Large intestine (tissue), 3 donors: ENCODE results near the gene MCTP2. TPM values are rescaled to one million over a fixed set of nuclear protein-coding genes. Genes with fewer than 3 reads are reported as not detected.

Source experiments
- DNase-seq, 2 donors: peaks; one replicate each; pipeline versions ENCODE4 v3.0.0 to v3.0.0-alpha.2; 2013
- H3K27ac ChIP-seq: one replicate; pipeline ENCODE4 v1.5.1; 2013; ENCODE audit warnings: low read length
- H3K27me3 ChIP-seq: 2 replicates; pipeline ENCODE4 v1.6.1; 2013; ENCODE audit warnings: low read length; ENCODE audit not compliant: control insufficient read depth, insufficient read depth
- H3K36me3 ChIP-seq: 2 replicates; pipeline ENCODE4 v1.6.1; 2013; ENCODE audit warnings: low read length; ENCODE audit not compliant: control insufficient read depth, insufficient read depth
- H3K4me1 ChIP-seq: one replicate; pipeline ENCODE4 v1.6.1; 2013; ENCODE audit warnings: low read length; ENCODE audit not compliant: control insufficient read depth, insufficient read depth
- H3K4me3 ChIP-seq: one replicate; pipeline ENCODE4 v1.5.1; 2013; ENCODE audit warnings: low read length
- H3K9me3 ChIP-seq: one replicate; pipeline ENCODE4 v1.6.1; 2013; ENCODE audit warnings: mild to moderate bottlenecking, low read depth, low read length, moderate library complexity; ENCODE audit not compliant: control insufficient read depth
- WGBS: methylation state at CpG from one replicate; pipeline ENCODE4 v1.1.5; 2013; ENCODE audit warnings: low lambda C conversion rate; ENCODE audit not compliant: insufficient coverage; 5-methylcytosine and 5-hydroxymethylcytosine counted together
- polyA plus RNA-seq: library from polyadenylated mRNA; unstranded; fragments of 120-200 nt; gene quantifications from one replicate; pipeline ENCODE4 v1.2.1, GENCODE V29; 2013

The MCTP2 gene
- polyA plus RNA-seq, 1 donor: 18.7 TPM

GRCh38 chr15:94370206-94370935 is 139.0 kb downstream of the MCTP2 start:
- H3K4me3 ChIP-seq: no peak overlapping the region
- no peaks in the 10 kb centered on the region for H3K4me1 ChIP-seq
- H3K36me3 ChIP-seq: peaks cover 6% of the 10 kb centered on the region
- no peaks in the 10 kb centered on the region for H3K27me3 ChIP-seq
- no peaks in the 10 kb centered on the region for H3K9me3 ChIP-seq
- no peak overlapping the region for H3K27ac ChIP-seq
- WGBS: 94% methylated on average over 3 of the region's 10 CpGs
- no peak for DNase-seq

GRCh38 chr15:94370936-94371285 is 139.6 kb downstream of the MCTP2 start:
- Histone ChIP-seq H3K4me1 (no peaks in the 10 kb centered on the region), H3K9me3 (no peaks in the 10 kb centered on the region), H3K4me3 (no peak overlapping the region), H3K27me3 (no peaks in the 10 kb centered on the region), H3K36me3 (peaks cover 6% of the 10 kb centered on the region), H3K27ac (no peak overlapping the region)
- no CpG with 5 or more reads among the region's 2 CpGs for WGBS
- DNase-seq: no peak

GRCh38 chr15:94372821-94373220 is 141.5 kb downstream of the MCTP2 start:
- WGBS: 87% methylated on average over 5 of the region's 6 CpGs
- Histone ChIP-seq H3K4me3 (no peak overlapping the region), H3K9me3 (no peaks in the 10 kb centered on the region), H3K27ac (no peak overlapping the region), H3K36me3 (peaks cover 6% of the 10 kb centered on the region), H3K27me3 (no peaks in the 10 kb centered on the region), H3K4me1 (no peaks in the 10 kb centered on the region)
- no peak for DNase-seq

- Histone ChIP-seq H3K9me3 (no peaks in the 10 kb centered on the region), H3K36me3 (peaks cover 7% of the 10 kb centered on the region), H3K4me1 (no peaks in the 10 kb centered on the region), H3K27ac (no peak overlapping the region), H3K27me3 (no peaks in the 10 kb centered on the region), H3K4me3 (no peak overlapping the region)
- WGBS: no CpG with 5 or more reads among the region's 1 CpG
- DNase-seq: no peak
These were observed 144.6 kb downstream of the MCTP2 start for GRCh38 chr15:94375997-94376396.

- no peak for DNase-seq
- no peaks in the 10 kb centered on the region for H3K27me3 ChIP-seq
- H3K27ac ChIP-seq: no peak overlapping the region
- no peaks in the 10 kb centered on the region for H3K9me3 ChIP-seq
- H3K36me3 ChIP-seq: peaks cover 6% of the 10 kb centered on the region
- no peaks in the 10 kb centered on the region for H3K4me1 ChIP-seq
- H3K4me3 ChIP-seq: no peak overlapping the region
- no CpG with 5 or more reads among the region's 3 CpGs for WGBS
These were observed 148.6 kb downstream of the MCTP2 start for GRCh38 chr15:94379986-94380385.

- Histone ChIP-seq H3K4me1 (no peaks in the 10 kb centered on the region), H3K4me3 (no peak overlapping the region), H3K27ac (no peak overlapping the region), H3K36me3 (peaks cover 6% of the 10 kb centered on the region), H3K27me3 (no peaks in the 10 kb centered on the region), H3K9me3 (no peaks in the 10 kb centered on the region)
- no CpG with 5 or more reads among the region's 1 CpG for WGBS
- DNase-seq: no peak
These were observed 149.4 kb downstream of the MCTP2 start for GRCh38 chr15:94380798-94381197.

GRCh38 chr15:94381384-94381783 is 150.0 kb downstream of the MCTP2 start:
- Histone ChIP-seq H3K27ac (no peak overlapping the region), H3K27me3 (no peaks in the 10 kb centered on the region), H3K4me1 (no peaks in the 10 kb centered on the region), H3K36me3 (peaks cover 8% of the 10 kb centered on the region), H3K9me3 (no peaks in the 10 kb centered on the region), H3K4me3 (no peak overlapping the region)
- DNase-seq: no peak
- WGBS: no CpG with 5 or more reads among the region's 8 CpGs

- H3K4me1 ChIP-seq: no peaks in the 10 kb centered on the region
- no peaks in the 10 kb centered on the region for H3K9me3 ChIP-seq
- H3K4me3 ChIP-seq: no peak overlapping the region
- H3K36me3 ChIP-seq: peaks cover 5% of the 10 kb centered on the region
- H3K27me3 ChIP-seq: no peaks in the 10 kb centered on the region
- no peak for DNase-seq
- no peak overlapping the region for H3K27ac ChIP-seq
- 100% methylated on average over 1 of the region's 3 CpGs for WGBS
These were observed 151.7 kb downstream of the MCTP2 start for GRCh38 chr15:94383041-94383440.

- no peak overlapping the region for H3K27ac ChIP-seq
- peaks cover 5% of the 10 kb centered on the region for H3K36me3 ChIP-seq
- no peaks in the 10 kb centered on the region for H3K27me3 ChIP-seq
- H3K9me3 ChIP-seq: no peaks in the 10 kb centered on the region
- WGBS: no CpG with 5 or more reads among the region's 9 CpGs
- no peaks in the 10 kb centered on the region for H3K4me1 ChIP-seq
- H3K4me3 ChIP-seq: no peak overlapping the region
- no peak for DNase-seq
These were observed 152.3 kb downstream of the MCTP2 start for GRCh38 chr15:94383706-94384105.

- Histone ChIP-seq H3K9me3 (no peaks in the 10 kb centered on the region), H3K27ac (no peak overlapping the region), H3K27me3 (no peaks in the 10 kb centered on the region), H3K4me3 (no peak overlapping the region), H3K4me1 (no peaks in the 10 kb centered on the region), H3K36me3 (peaks cover 5% of the 10 kb centered on the region)
- WGBS: 95% methylated on average over 3 of the region's 4 CpGs
- no peak for DNase-seq
These were observed 154.1 kb downstream of the MCTP2 start for GRCh38 chr15:94385441-94385840.

- no peaks in the 10 kb centered on the region for H3K4me1 ChIP-seq
- no peaks in the 10 kb centered on the region for H3K27me3 ChIP-seq
- peaks cover 5% of the 10 kb centered on the region for H3K36me3 ChIP-seq
- 100% methylated on average over 1 of the region's 7 CpGs for WGBS
- no peak overlapping the region for H3K4me3 ChIP-seq
- H3K27ac ChIP-seq: no peak overlapping the region
- H3K9me3 ChIP-seq: no peaks in the 10 kb centered on the region
- no peak for DNase-seq
These were observed 155.0 kb downstream of the MCTP2 start for GRCh38 chr15:94386351-94386750.
